T47D (cell line): ENCODE data around the gene HOXD3.

ENCODE experiments used
- DNase-seq, 2 experiments: peaks; one replicate each; pipeline versions ENCODE4 v3.0.0 to v3.0.0-alpha.2; 2011 to 2012; ENCODE audit warnings: low read depth in 1 of 2, low spot score in 1 of 2
- JUND ChIP-seq: IDR thresholded peaks from 2 replicates; pipeline ENCODE4 v1.6.1; 2012; ENCODE audit warnings: low read depth
- in situ Hi-C: cut with HindIII; loops from 2 replicates; pipeline ENCODE4 v1.10.0; 2016; ENCODE audit warnings: low sequenced_read_pairs, low pct_unique_long_range_greater_than_20kb

Gene HOXD3

DNA sequence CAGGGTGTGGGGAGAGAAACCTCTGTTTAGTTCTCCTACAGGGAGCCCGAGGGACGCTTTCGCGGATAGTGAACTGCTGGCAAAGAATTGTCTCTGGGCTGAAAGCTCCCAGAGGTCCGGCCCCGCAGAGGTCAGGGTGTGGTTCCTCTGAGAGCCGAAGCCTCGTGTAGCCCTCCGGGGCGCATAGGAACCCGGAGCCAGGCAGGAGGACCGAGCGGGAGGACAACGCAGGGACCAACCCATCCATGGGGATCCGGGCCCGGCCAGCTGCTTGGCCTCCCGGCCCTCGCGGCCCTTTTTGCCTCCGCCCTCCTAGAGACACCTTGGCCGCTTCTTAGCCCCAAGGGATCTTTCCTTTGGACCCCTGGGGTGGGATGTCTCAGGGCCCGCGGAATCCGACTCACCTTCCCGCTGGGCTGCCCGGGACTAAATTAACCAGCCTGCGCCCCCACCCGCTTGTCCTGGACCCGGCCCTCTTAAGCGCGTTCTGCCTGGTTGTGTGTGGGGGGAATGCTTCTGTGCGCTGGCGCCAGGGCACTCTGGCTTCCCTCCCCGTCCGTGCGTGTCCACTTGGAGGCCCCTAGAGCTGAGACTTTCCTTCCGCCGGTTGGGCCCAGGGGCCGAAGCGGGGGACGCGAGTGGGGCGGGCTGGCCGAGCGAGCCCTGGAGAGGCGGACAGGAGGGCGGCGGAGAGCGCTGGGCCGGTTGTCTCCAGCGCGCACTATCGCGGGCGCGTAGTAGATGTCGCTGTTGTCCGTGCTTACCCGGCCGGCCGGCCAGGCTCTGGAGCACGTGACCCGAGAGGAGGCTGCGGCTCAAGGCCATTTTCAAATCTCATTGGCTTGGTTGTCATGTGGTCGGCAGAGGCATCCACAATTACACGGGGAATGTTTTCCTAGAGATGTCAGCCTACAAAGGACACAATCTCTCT is 41.0 kb upstream of the HOXD3 start, which contains the start of gene HOXD10:
TSS of gene HOXD10 (plus strand) at position 896 of the 931 bp plus-strand sequence. CDS start 56 bp downstream, outside the sequence.
- TF ChIP-seq JUND: no peak
- DNase-seq: no peak
- in situ Hi-C loops: no loop called here

DNA sequence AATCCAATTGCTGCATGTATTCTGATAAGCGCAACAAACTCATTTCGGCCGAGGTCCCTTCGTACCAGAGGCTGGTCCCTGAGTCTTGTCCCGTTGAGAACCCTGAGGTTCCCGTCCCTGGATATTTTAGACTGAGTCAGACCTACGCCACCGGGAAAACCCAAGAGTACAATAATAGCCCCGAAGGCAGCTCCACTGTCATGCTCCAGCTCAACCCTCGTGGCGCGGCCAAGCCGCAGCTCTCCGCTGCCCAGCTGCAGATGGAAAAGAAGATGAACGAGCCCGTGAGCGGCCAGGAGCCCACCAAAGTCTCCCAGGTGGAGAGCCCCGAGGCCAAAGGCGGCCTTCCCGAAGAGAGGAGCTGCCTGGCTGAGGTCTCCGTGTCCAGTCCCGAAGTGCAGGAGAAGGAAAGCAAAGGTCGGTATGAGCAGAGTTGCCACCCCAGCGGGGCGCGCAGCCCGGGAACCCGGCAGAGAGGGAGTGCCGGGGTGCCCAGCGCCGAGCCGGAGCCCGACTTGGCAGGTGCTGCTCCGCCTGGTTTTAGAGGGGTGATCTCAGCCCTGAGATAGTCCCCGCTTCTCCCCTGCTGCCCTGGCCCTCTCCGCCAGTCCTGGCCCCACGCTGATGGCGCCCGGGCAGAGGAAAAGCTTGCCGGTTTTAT is 39.8 kb upstream of the HOXD3 start:
- no peak for TF ChIP-seq JUND
- in situ Hi-C loops: no loop called here
- DNase-seq: no peak

DNA sequence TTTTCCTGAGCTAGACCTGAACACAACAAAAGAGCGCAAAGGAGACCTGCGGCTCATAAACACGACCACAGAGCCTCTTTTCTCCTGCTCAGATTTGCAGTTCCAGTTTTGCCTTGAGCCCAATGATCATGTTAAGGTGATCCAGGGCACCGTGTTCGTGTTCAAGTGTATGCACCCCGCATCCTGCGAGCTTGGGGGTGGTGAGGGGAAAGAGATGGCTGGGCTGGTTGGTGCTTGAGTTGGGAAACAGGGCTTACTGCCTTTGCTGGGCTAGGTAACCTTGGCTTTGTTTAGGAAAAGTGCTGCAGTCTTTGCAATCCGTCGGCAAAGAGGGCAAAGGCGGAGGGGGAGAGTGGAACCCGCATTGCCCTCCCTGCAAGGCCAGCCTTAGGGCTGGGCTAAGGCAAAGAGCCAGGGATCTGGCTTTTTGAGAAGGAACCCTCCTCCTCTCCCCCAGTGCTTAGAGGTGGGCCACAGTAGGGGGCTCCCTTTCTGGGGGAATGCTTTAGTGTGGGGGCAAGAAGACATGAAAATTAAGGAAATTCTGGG is 39.2 kb upstream of the HOXD3 start:
- TF ChIP-seq JUND: no peak
- in situ Hi-C loops: no loop called here
- DNase-seq: no peak

DNA sequence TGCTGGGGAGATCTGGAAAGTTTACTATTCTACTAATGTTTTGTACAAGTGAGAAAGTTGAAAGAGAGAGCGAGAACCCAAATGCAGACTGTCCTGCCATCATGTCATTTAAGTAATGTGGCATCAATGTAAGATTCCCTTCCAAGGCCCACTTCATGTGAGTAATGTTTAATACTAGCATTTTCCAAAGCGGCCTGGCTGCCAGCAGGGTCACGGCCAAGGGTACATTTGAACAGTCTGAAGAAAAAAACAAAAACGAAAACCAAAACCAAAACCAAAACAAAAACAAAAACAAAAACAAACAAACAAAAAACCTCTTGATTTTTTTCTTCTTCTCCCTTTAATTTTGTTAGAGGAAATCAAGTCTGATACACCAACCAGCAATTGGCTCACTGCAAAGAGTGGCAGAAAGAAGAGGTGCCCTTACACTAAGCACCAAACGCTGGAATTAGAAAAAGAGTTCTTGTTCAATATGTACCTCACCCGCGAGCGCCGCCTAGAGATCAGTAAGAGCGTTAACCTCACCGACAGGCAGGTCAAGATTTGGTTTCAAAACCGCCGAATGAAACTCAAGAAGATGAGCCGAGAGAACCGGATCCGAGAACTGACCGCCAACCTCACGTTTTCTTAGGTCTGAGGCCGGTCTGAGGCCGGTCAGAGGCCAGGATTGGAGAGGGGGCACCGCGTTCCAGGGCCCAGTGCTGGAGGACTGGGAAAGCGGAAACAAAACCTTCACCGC is 38.3 kb upstream of the HOXD3 start:
- DNase-seq: peak; percentile 77 to 81
- in situ Hi-C loops: no loop called here
- TF ChIP-seq JUND: no peak

DNA sequence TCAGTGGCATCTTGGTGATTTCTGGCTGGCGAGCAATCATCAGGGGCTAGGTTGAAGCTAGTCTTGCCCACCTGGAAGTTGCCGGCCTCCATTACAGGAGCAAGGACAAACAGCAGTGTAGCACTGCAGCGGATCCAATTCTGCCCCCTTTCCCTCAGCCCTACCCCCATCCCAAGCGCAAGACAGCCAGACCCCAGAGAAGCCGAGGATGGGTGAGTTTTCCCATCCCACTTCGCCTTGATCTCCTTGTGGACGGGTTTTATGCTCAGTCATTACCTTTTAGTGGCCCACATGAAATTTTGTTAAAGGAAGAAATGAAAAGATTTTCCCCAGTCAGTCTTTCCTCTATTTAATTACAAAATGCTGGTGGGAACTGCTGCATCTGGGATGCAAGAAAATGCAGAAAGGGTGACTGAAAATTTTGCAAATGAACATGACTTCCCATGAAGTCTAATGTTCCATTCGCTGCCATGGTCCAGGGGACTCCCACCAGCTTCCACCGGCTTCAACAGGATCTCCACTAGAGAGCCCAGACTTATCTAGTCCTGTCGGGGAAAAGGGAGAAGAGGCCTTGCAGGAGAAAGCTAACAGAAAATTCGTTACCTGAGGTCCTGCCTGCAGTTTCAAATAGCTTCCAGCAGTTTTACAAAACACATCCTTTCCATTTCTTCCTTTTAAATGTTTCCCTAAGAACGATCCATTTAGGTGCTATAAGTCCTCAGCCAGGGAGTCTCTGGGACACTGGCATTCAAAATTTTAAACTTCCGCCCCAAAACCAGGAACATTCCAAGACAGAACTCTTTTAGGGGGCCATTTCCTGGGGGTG is 36.5 kb upstream of the HOXD3 start:
- TF ChIP-seq JUND: no peak
- in situ Hi-C loops: no loop called here
- no peak for DNase-seq

DNA sequence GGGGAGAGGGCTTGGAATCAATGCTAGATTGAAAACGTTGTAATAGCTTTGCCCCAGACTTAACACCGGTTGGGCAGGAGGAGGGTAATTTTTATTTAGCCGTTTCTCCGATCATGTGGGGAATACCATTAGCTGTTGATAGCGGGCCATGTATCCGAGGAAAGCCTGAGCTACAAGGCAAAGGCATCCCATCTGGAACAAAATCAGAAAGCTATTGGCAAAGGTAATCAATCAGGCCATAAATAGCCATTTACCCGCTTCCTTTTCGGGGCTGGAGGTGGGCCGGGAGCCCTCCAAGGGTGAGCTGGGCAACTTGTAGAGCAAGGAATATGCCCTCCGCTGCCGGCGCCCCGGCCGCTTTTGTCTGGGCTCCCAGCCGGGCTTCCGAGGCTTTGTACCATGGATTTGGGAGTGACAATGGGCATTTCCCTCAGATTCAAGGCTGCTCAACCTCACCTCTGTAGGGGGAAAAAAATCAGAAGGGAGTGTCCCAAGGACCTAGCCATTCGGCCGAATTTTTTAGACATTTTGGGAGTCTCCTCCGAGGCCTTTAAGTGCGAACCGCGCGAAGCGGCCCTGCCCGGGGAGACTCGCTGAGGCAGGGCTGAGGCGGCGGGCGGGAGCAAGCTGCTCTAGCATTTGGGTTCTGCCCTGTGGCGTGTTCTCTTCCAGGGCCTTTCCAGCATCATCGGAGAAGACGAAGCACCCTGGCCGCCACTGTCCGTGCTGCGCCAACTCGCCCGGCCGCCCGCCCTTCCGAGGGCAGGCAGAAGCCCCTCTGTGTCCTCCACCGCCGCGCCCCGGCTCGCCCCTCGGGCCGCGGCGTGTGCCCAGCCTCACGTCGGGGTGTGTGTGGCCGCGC is 35.7 kb upstream of the HOXD3 start:
- TF ChIP-seq JUND: no peak
- in situ Hi-C loops: no loop called here
- DNase-seq: no peak

DNA sequence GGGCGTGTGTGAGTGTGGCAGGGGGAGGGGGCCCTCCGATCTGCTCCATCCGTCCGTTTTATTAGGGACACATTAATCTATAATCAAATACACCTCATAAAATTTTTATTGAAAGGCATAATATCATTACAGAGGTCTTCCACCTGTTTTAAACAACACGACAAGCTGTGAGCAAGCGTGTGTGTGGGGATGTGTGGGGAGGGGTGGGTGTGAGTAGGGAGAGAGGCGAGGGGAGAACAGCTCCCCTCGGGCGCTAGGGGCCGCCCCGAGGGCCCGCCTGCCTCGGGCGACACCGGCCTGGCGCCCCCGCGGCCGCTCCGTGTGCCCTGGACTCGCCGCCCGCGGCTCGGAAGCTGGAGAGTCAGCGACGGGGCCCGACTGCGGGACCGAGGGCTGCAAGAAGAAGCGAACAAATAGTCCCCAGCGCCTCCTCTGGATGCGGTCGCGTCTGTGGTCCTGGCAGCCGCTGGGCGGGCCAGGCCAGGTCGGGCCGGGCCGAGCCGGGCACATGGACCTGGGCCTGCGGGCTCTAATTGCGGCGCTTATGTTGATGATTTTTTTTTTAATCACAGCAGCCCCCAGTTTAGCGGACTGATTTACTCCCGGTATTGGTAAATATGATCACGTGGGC is 34.9 kb upstream of the HOXD3 start:
- in situ Hi-C loops: no loop called here
- no peak for DNase-seq

DNA sequence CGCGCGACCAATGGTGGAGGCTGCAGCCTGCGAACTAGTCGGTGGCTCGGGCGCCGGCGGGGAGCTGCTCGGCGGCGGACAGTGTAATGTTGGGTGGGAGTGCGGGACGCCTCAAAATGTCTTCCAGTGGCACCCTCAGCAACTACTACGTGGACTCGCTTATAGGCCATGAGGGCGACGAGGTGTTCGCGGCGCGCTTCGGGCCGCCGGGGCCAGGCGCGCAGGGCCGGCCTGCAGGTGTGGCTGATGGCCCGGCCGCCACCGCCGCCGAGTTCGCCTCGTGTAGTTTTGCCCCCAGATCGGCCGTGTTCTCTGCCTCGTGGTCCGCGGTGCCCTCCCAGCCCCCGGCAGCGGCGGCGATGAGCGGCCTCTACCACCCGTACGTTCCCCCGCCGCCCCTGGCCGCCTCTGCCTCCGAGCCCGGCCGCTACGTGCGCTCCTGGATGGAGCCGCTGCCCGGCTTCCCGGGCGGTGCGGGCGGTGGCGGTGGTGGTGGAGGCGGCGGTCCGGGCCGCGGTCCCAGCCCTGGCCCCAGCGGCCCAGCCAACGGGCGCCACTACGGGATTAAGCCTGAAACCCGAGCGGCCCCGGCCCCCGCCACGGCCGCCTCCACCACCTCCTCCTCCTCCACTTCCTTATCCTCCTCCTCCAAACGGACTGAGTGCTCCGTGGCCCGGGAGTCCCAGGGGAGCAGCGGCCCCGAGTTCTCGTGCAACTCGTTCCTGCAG is 34.3 kb upstream of the HOXD3 start, which contains the start of gene HOXD9:
TSS of gene HOXD9 (plus strand) at position 37 of the 728 bp plus-strand sequence. CDS start at position 87, 50 bp downstream.
- in situ Hi-C loops: no loop called here

More for the DNA sequence above, 34.9 kb upstream of the HOXD3 start:
- no peak for TF ChIP-seq JUND

DNA sequence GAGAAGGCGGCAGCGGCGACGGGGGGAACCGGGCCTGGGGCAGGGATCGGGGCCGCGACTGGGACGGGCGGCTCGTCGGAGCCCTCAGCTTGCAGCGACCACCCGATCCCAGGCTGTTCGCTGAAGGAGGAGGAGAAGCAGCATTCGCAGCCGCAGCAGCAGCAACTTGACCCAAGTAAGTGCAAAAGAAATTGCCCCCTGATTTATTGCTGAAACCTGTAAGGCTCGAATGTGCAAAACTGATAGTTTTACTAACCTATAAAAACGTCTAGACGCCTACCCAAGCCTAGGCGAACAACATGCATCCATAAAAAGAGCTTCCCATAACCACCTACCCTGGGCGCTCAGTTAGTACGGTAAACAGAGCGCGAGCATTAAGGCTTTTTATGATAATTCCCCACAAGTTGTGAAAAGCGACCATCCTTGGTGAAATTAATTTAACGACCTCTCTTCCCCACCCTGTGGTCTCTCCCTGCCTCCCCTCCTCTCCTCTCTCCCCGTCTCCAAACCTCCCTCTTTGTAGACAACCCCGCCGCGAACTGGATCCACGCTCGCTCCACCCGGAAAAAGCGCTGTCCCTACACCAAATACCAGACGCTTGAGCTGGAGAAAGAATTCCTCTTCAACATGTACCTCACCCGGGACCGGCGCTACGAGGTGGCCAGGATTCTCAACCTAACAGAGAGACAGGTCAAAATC is 33.5 kb upstream of the HOXD3 start:
- TF ChIP-seq JUND: no peak
- in situ Hi-C loops: no loop called here
- no peak for DNase-seq

More for the DNA sequence above, 34.3 kb upstream of the HOXD3 start, which contains the start of gene HOXD9:
- TF ChIP-seq JUND: no peak
- no peak for DNase-seq
